Fibroblast of the aortic adventitia (primary cell): Measurements from ENCODE around the gene CARS1. TPM values are rescaled to one million over a fixed set of nuclear protein-coding genes. Genes with fewer than 3 reads are reported as not detected.

Experiments used
- DNase-seq: peaks from one replicate; pipeline ENCODE4 v3.0.0-alpha.2; 2010; ENCODE audit warnings: low read depth
- H3K4me3 ChIP-seq: 2 replicates; pipeline ENCODE4 v1.5.1; 2011; ENCODE audit warnings: low read depth, mild to moderate bottlenecking, control low read depth, low read length, moderate library complexity
- CTCF ChIP-seq: IDR thresholded peaks from 2 replicates; pipeline ENCODE4 v1.5.1; 2011; ENCODE audit warnings: mild to moderate bottlenecking, low read length, control low read depth, inconsistent platforms; ENCODE audit not compliant: insufficient read depth
- total RNA-seq: library from RNA; depleted of rRNA; stranded (reverse); fragments of >200 nt; gene quantifications from 2 replicates; pipeline ENCODE4 v1.2.3, GENCODE V29; 2012; ENCODE audit warnings: low replicate concordance

The CARS1 gene
- total RNA-seq, 1 donor: 95.8 TPM

DNA sequence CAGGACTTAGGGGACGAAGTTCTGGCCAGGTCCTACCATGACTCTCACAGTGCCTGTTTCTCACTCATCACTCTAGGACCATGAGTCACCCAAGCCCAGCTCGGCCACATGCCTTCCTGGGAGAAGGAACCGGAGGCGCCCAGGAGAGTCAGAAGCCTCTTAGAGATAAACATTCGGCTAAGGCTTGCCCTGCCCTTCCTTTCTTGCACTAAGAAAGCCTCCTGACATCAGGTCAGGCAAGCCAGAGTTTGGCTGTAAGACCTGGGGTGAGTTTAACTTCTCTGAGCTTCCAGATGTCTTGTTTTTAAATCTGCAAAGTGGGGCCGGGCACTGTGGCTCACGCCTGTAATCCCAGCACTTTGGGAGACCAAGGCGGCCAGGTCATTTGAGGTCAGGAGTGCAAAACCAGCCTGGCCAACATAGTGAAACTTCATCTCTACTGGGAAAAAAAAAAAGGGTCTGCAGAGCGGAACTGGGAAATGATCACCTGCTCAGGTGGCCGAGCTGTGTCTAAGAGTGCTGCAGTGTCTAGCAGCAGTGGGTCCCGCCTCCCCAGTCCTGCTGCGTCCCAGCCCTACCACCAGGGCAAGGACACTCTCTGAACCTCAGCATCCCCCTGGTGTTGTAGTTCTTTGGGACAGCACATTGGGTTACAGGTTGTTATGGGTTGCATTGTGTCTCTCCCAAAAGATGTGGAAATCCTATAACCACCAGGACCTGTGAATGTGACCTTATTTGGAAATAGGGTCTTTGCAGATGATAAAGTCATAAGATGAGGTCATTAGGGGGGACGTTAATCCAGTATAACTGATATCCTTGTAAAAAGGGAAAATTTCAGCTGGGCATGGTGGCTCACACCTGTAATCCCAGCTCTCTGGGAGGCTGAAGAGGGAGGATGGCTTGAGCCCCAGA, 1.8 kb upstream of the CARS1 start:
- peak; percentile 15 for TF ChIP-seq CTCF
- H3K4me3 ChIP-seq: no peak overlapping the region
- DNase-seq: peak; percentile 87

- peak overlapping the region; percentile 97 for H3K4me3 ChIP-seq
- peak; percentile 17 for DNase-seq
- TF ChIP-seq CTCF: no peak
These were observed 741 bp downstream of the CARS1 start for GRCh38 chr11:3056296-3057068.

- TF ChIP-seq CTCF: no peak
- peak overlapping the region; percentile 97 for H3K4me3 ChIP-seq
- DNase-seq: no peak
These were observed 1.3 kb downstream of the CARS1 start for GRCh38 chr11:3055891-3056290.

DNA sequence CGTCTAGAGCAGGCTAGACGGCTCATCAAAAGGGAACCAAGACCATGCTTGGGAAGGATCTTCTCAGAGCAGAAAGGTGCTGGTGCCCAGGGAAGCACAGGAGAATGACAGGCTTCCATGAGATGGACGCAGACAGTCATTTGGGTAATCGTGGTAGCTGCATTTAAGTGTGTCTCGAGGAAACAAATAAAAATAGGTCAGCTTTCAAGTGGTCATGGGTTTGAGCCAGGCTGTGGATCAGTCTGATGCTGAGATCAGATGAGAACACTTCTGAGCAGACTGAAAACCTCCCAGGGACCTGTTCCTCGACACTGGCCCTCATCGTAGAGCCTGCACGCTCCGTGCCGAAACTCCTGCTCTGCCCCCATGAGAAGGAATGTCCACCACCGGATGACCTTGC, 4.7 kb downstream of the CARS1 start:
- no peak for TF ChIP-seq CTCF
- DNase-seq: no peak
- H3K4me3 ChIP-seq: no peak overlapping the region

GRCh38 chr11:3052109-3052479, 5.1 kb downstream of the CARS1 start:
- no peak for TF ChIP-seq CTCF
- no peak for DNase-seq
- no peak overlapping the region for H3K4me3 ChIP-seq

- peak; percentile 4 for TF ChIP-seq CTCF
- no peak for DNase-seq
These were observed 5.8 kb downstream of the CARS1 start for GRCh38 chr11:3051196-3052108.

More at GRCh38 chr11:3051196-3052108, 5.8 kb downstream of the CARS1 start:
- H3K4me3 ChIP-seq: no peak overlapping the region
